H9 (cell line): ENCODE results near the gene TRABD. TPM values are rescaled to one million over a fixed set of nuclear protein-coding genes. Genes with fewer than 3 reads are reported as not detected.

Experiments
- DNase-seq: peaks from one replicate; pipeline ENCODE4 v3.0.0-alpha.2; 2017
- H2AFZ ChIP-seq: one replicate; pipeline ENCODE4 v1.6.1; 2013; ENCODE audit warnings: mild to moderate bottlenecking, low read length, control low read depth, moderate library complexity
- H2AK5ac ChIP-seq: 2 replicates; pipeline ENCODE4 v1.6.1; 2013; ENCODE audit warnings: low read length, control low read depth, mixed read lengths; ENCODE audit not compliant: insufficient read length
- H2BK120ac ChIP-seq: one replicate; pipeline ENCODE4 v1.6.1; 2013; ENCODE audit warnings: low read depth, mild to moderate bottlenecking, low read length, control low read depth, inconsistent platforms; ENCODE audit not compliant: poor library complexity, severe bottlenecking
- H2BK12ac ChIP-seq: 2 replicates; pipeline ENCODE4 v1.6.1; 2013; ENCODE audit warnings: low read length, control low read depth, mixed read lengths, low read depth; ENCODE audit not compliant: insufficient read length
- H2BK15ac ChIP-seq: 2 replicates; pipeline ENCODE4 v1.6.1; 2013; ENCODE audit warnings: low read depth, low read length, control low read depth
- H2BK20ac ChIP-seq: one replicate; pipeline ENCODE4 v1.6.1; 2013; ENCODE audit warnings: low read depth, mild to moderate bottlenecking, low read length, control low read depth, inconsistent platforms; ENCODE audit not compliant: poor library complexity, severe bottlenecking
- H2BK5ac ChIP-seq: 2 replicates; pipeline ENCODE4 v1.6.1; 2013; ENCODE audit warnings: low read length, control low read depth, mixed read lengths; ENCODE audit not compliant: insufficient read length
- H3K14ac ChIP-seq: 2 replicates; pipeline ENCODE4 v1.6.1; 2013; ENCODE audit warnings: low read length, control low read depth; ENCODE audit not compliant: insufficient read depth
- H3K18ac ChIP-seq: 2 replicates; pipeline ENCODE4 v1.6.1; 2013; ENCODE audit warnings: low read depth, mild to moderate bottlenecking, mixed read lengths, low read length, control low read depth; ENCODE audit not compliant: insufficient read length
- H3K23ac ChIP-seq: 2 replicates; pipeline ENCODE4 v1.6.1; 2013; ENCODE audit warnings: low read length, control low read depth, mixed read lengths, low read depth; ENCODE audit not compliant: insufficient read length
- H3K23me2 ChIP-seq: 2 replicates; pipeline ENCODE4 v1.6.1; 2013; ENCODE audit warnings: low read depth, mild to moderate bottlenecking, mixed read lengths, low read length, control low read depth; ENCODE audit not compliant: insufficient read length, poor library complexity, severe bottlenecking
- H3K27ac ChIP-seq: 2 replicates; pipeline ENCODE4 v1.5.1; 2013; ENCODE audit warnings: low read length, control low read depth, mixed read lengths, low read depth; ENCODE audit not compliant: insufficient read length
- H3K27me3 ChIP-seq: 2 replicates; pipeline ENCODE4 v1.6.1; 2013; ENCODE audit warnings: low read length, control low read depth, inconsistent platforms; ENCODE audit not compliant: insufficient read depth
- H3K4ac ChIP-seq: 2 replicates; pipeline ENCODE4 v1.6.1; 2013; ENCODE audit warnings: low read depth, mild to moderate bottlenecking, control low read depth, inconsistent platforms, low read length, moderate library complexity
- H3K4me1 ChIP-seq: 2 replicates; pipeline ENCODE4 v1.6.1; 2013; ENCODE audit warnings: low read length, control low read depth, inconsistent platforms; ENCODE audit not compliant: insufficient read depth
- H3K4me2 ChIP-seq: 2 replicates; pipeline ENCODE4 v1.6.1; 2013; ENCODE audit warnings: low read length, control low read depth, mixed read lengths; ENCODE audit not compliant: insufficient read length, insufficient read depth
- H3K56ac ChIP-seq: 2 replicates; pipeline ENCODE4 v1.6.1; 2013; ENCODE audit warnings: low read depth, mild to moderate bottlenecking, mixed read lengths, low read length, control low read depth; ENCODE audit not compliant: insufficient read length
- H3K79me1 ChIP-seq: 2 replicates; pipeline ENCODE4 v1.6.1; 2013; ENCODE audit warnings: low read depth, mild to moderate bottlenecking, moderate library complexity, low read length, control low read depth, inconsistent platforms; ENCODE audit not compliant: insufficient read depth, poor library complexity, severe bottlenecking
- H3K79me2 ChIP-seq: 2 replicates; pipeline ENCODE4 v1.6.1; 2013; ENCODE audit warnings: low read length, control low read depth, inconsistent platforms; ENCODE audit not compliant: insufficient read depth
- H3K9ac ChIP-seq: 2 replicates; pipeline ENCODE4 v1.6.1; 2013; ENCODE audit warnings: low read length, control low read depth, mixed read lengths; ENCODE audit not compliant: insufficient read length; ENCODE audit errors: extremely low read depth
- H3K9me3 ChIP-seq: one replicate; pipeline ENCODE4 v1.6.1; 2013; ENCODE audit warnings: low read depth, low read length, inconsistent platforms; ENCODE audit not compliant: control insufficient read depth
- H3T11ph ChIP-seq: one replicate; pipeline ENCODE4 v1.6.1; 2013; ENCODE audit warnings: mild to moderate bottlenecking, low read length, control low read depth, inconsistent platforms
- H4K20me1 ChIP-seq: one replicate; pipeline ENCODE4 v1.6.1; 2013; ENCODE audit not compliant: control insufficient read depth, insufficient read length, insufficient read depth
- H4K5ac ChIP-seq: 2 replicates; pipeline ENCODE4 v1.6.1; 2013; ENCODE audit warnings: low read depth, mild to moderate bottlenecking, mixed read lengths, low read length, control low read depth; ENCODE audit not compliant: insufficient read length
- H4K8ac ChIP-seq: replicated peaks from 2 replicates; pipeline ENCODE4 v1.6.1; 2013; ENCODE audit warnings: low read length, control low read depth, mixed read lengths, low read depth; ENCODE audit not compliant: insufficient read length
- H4K91ac ChIP-seq: 2 replicates; pipeline ENCODE4 v1.6.1; 2013; ENCODE audit warnings: low read depth, mild to moderate bottlenecking, moderate library complexity, mixed read lengths, low read length, control low read depth; ENCODE audit not compliant: insufficient read length
- H3K27ac Mint-ChIP-seq, 3 experiments: 2 replicates in 2 of 3; 3 replicates in 1 of 3; pipeline ENCODE4 v1.8.0; 2020 to 2021; ENCODE audit warnings: mixed read lengths in 3 of 3, mild to moderate bottlenecking in 1 of 3, moderate library complexity in 1 of 3
- H3K27me3 Mint-ChIP-seq: 2 replicates; pipeline ENCODE4 v1.8.0; 2021; ENCODE audit warnings: low read depth, mild to moderate bottlenecking, moderate library complexity, mixed read lengths
- H3K36me3 Mint-ChIP-seq, 3 experiments: 2 replicates in 2 of 3; 3 replicates in 1 of 3; pipeline ENCODE4 v1.8.0; 2020 to 2021; ENCODE audit warnings: low read depth in 3 of 3, mixed read lengths in 3 of 3; ENCODE audit not compliant: insufficient read depth in 1 of 3
- H3K4me1 Mint-ChIP-seq, 2 experiments: 2 replicates each; pipeline ENCODE4 v1.8.0; 2020; ENCODE audit warnings: mixed read lengths in 2 of 2
- H3K4me3 Mint-ChIP-seq, 2 experiments: 2 replicates in 1 of 2; 3 replicates in 1 of 2; pipeline ENCODE4 v1.8.0; 2020 to 2021; ENCODE audit warnings: mild to moderate bottlenecking in 2 of 2, mixed read lengths in 2 of 2, moderate library complexity in 1 of 2
- H3K9me3 Mint-ChIP-seq, 2 experiments: 2 replicates in 1 of 2; 3 replicates in 1 of 2; pipeline ENCODE4 v1.8.0; 2020; ENCODE audit warnings: mild to moderate bottlenecking in 2 of 2, mixed read lengths in 2 of 2, moderate library complexity in 1 of 2
- CTCF ChIP-seq: fragments of 200-600 bp; sonication (generic); conservative IDR thresholded peaks from 3 replicates; pipeline ENCODE4 v1.8.0; 2021; ENCODE audit warnings: antibody characterized with exemption, mild to moderate bottlenecking
- whole genome bisulfite sequencing: extraction: QIAGEN DNeasy Blood & Tissue Kit; methylation state at CpG from one replicate; pipeline ENCODE4 v1.1.7; 2013; ENCODE audit warnings: missing lambda C conversion rate, low lambda C conversion rate, mixed read lengths; ENCODE audit not compliant: insufficient read length; ENCODE audit errors: extremely low coverage; 5-methylcytosine and 5-hydroxymethylcytosine counted together
- total RNA-seq: library from RNA; stranded (reverse); gene quantifications from 2 replicates; pipeline ENCODE4 v1.2.1, GENCODE V29; 2021

TRABD gene
- total RNA-seq, 1 experiment from 2014 or later, result 47.8 TPM

- Histone ChIP-seq H3K56ac (no peak overlapping the region), H2BK5ac (no peak overlapping the region), H2BK120ac (no peak overlapping the region), H2AK5ac (no peak overlapping the region), H4K5ac (no peak overlapping the region), H2AFZ (no peak overlapping the region), H3K14ac (no peak overlapping the region; the same call in 1 of the 2 replicates), H4K91ac (no peak overlapping the region), H3T11ph (no peak overlapping the region), H3K79me1 (no peaks in the 10 kb centered on the region), H3K9me3 (no peaks in the 10 kb centered on the region), H4K20me1 (no peaks in the 10 kb centered on the region), H3K4me2 (no peak overlapping the region), H3K23ac (no peak overlapping the region), H3K4ac (no peak overlapping the region), H3K27me3 (no peaks in the 10 kb centered on the region), H3K27ac (no peak overlapping the region), H2BK15ac (no peak overlapping the region), H3K23me2 (peaks cover 4% of the 10 kb centered on the region), H2BK20ac (no peak overlapping the region), H4K8ac (no peak overlapping the region), H2BK12ac (no peak overlapping the region), H3K4me1 (no peaks in the 10 kb centered on the region), H3K79me2 (no peaks in the 10 kb centered on the region), H3K9ac (no peak overlapping the region), H3K18ac (no peak overlapping the region)
- peaks cover 0 to 2% of the 10 kb centered on the region in 2 experiments; a peak in 2 of 4 replicates for H3K4me1 Mint-ChIP-seq
- no peaks in the 10 kb centered on the region; a peak in 1 of 7 replicates for H3K36me3 Mint-ChIP-seq
- no CpG with 5 or more reads among the region's 33 CpGs for whole genome bisulfite sequencing
- 0 out of 3 replicates have a peak, but pooled peaks have one; percentile 20 for TF ChIP-seq CTCF
- H3K9me3 Mint-ChIP-seq, result no peaks in the 10 kb centered on the region
- peaks cover 11% of the 10 kb centered on the region for H3K27me3 Mint-ChIP-seq
- H3K4me3 Mint-ChIP-seq, result no peak overlapping the region
- H3K27ac Mint-ChIP-seq, result no peak overlapping the region
- DNase-seq, result peak; percentile 71
Measured at GRCh38 chr22:50151571-50152537, 33.9 kb upstream of the TRABD start.
